Stimulated activated CD8-positive, alpha-beta memory T cell treated with anti-CD3 and anti-CD28 coated beads, Interleukin-12 subunit alpha, Interleukin-12 subunit beta, amount 100 ng/mL, for 24 hours (primary cell): ENCODE data around the gene OR10A4.
"Not testable (repeated sequence)": the region's sequence is repeated elsewhere in the genome, so short reads cannot be mapped to it uniquely, and the experiment has no call there.

Experiments
- DNase-seq: peaks from one replicate; pipeline ENCODE4 v3.0.0-alpha.2; 2020; ENCODE audit errors: extremely low read depth

OR10A4 gene, protein sequence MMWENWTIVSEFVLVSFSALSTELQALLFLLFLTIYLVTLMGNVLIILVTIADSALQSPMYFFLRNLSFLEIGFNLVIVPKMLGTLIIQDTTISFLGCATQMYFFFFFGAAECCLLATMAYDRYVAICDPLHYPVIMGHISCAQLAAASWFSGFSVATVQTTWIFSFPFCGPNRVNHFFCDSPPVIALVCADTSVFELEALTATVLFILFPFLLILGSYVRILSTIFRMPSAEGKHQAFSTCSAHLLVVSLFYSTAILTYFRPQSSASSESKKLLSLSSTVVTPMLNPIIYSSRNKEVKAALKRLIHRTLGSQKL

DNA sequence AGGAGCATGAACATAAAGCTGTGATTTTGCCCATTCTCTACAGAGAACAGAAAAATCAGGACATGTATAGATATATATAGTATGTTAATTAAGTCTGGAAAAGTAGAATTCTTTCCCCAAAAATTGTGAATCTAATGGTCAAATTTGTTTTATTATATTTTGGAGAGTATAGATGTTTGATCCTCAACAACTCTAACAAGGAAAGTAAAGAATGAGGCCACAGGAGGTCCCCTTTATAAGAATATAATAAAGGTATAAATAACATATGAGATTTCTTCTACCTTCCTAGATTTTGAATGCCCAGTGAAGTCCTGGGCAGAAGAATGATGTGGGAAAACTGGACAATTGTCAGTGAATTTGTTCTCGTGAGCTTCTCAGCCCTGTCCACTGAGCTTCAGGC lies at the start of gene OR10A4:
Gene OR10A4 (plus strand): TSS at position 301 of the 400 bp plus-strand sequence. CDS start 23 bp downstream, at position 324.
- no peak for DNase-seq

DNA sequence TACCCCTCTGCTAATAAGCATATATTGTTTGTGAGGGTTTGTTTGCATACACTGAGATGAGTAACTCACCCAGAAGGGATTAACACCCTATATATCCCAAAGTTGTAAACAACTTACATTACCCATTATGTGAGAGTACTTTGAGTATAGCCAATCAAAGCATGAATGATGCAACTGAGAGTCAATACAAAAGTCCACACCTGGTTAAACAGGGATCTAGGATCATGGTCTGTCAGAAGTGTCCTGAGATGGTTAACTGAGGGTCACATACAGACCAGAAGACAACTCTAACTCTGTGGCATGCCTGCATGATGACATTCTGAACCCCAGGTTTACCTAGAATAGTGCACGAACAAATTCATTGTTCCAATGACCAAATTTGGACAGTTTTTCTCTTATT lies 48.3 kb upstream of the OR10A4 start:
- DNase-seq: no peak

DNA sequence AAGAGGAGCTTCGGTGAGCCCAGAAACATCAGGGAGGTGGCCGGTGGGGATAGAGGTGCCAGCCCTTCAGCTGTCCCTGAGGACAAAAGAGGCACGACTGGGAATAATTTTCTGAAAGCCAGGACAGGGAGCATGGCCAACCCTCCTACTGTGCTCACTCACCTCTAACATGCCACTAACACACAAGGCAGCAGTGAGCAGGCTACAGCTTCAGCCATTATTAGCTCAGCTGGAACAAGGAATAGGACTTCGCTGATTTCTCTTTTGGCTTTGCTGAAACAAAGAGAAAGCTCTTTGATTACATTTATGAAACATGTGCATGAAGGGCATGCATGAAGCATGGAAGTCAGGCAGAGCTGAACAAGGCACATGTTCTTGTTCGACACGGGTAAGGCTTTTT lies 43.1 kb upstream of the OR10A4 start:
- no peak for DNase-seq

DNA sequence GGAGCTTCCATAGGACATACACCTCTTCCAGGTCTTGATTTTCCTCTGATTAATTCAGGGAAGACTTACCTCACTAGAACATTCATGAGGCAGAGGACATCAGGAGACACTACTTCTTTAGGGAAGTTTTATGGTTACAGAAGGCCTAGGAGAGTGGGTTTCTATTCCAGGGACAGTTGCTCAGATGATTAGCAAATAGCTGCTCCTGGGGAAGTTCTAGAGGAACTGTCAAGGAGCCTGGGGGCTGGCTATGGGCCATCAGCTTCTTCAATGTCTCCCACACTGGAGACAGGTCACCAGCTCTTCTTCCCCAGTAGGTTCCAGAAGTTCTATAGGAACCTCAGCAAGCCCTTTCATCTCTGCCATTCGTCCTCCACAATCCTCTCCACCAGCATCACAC lies 42.4 kb upstream of the OR10A4 start:
- DNase-seq: no peak

DNA sequence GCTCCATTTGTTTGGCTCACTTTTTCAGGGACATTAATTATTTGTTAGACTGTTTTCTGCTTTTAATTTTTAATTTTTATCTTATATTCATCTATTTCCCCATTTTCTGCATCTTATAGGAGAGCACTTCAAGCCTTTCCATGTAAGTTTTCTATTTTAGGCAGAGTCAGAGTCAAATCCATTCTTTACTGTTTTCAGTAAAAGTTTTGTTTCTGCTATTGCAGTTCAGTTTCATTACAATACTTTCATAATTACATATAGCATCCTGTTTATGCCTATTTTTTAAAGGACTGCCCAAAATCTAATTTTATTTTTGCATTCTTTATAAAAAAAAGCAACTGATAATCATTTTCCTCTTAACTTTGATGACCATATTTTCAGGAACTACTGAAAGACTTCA lies 34.7 kb upstream of the OR10A4 start:
- no peak for DNase-seq

DNA sequence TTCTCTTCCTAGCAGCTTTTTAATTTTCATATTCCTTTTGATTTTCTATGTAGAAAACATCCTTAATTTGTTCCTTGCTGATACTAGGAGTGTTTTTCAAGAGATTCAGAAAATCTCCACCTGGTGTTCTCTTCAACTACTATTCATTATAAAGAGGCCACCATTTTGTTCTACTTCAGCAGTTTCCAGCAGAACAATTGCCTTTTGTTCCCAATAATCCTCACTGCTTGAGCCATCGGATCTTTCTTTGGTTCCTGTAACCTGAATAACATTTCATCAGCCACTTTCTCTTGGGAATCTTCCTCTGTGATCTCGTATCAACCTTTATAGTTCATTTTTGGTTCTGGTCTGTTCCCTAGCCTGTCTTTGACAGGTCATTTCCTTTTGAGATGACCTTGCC lies 32.8 kb upstream of the OR10A4 start:
- no peak for DNase-seq

DNA sequence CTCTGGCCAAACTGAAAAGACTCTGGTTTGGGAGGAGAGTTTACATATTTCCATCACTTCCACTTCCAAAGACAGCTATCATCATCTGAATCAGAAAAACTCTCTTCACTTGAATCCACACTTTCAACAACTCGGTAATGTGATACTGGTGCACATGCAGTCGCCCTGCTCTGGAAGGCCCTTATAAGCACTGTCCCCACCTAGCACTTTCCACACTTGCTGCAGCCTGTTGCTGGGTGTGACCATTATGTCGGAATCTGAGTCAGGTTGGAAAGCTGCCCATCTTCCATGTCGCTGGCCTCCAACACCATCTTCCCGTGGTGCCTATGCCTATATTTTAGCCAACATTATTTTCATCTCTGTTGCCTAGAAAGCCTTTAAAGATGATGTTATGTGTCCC lies 32.1 kb upstream of the OR10A4 start:
- DNase-seq: no peak

DNA sequence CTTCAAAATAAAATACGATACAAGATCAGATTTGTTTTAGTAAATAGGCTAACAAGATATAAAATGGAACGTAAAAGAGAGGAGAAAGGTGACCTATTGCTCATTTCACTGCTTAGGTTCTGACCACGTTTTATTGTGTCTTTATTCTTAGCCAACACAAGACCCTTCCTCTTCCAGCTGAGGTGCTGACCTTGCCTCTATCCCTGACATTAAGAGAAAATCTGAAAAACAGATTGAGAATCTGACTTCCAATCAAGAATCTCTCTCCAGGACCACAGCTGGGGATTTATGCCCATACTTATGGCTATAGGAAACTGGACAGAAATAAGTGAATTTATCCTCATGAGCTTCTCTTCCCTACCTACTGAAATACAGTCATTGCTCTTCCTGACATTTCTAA lies 31.0 kb upstream of the OR10A4 start, which contains the start of gene OR10A5:
Gene OR10A5 (plus strand): TSS at position 301 of the 400 bp plus-strand sequence. CDS start 0 bp downstream, at position 301.
- DNase-seq: no peak

DNA sequence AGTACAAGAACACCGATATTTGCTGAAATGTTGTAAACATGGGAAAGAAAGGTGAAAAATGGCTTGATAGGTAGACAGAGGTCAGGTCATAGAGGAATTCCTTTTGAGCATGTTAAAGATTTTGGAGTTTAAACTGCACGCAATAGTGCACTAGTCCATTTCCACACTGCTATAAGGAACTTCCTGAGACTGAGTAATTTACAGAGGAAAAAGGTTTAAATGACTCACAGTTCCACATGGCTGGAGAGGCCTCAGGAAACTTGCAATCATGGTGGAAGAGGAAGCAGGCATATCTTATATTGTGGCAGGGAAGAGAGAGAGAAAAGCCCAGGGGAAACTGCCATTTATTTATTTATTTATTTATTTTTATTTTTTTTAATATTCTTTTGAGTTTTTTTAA lies 25.9 kb upstream of the OR10A4 start:
- no peak for DNase-seq

DNA sequence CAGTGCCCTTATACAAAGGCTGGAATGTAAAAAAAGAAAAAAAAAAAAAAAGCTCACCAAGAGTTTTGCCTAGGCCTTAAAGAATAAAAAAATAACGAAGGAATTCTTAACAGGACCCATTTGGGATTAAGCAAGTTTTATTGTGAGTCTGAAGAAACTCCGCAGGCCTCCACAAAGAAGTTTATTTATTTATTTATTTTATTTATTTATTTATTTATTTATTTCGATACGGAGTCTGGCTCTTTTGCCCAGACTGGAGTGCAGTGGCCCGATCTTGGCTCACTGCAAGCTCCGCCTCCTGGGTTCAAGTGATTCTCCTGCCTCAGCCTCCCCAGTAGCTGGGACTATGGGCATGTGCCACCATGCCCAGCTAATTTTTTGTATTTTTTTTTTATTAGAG lies 21.6 kb upstream of the OR10A4 start:
- not testable (repeated sequence) for DNase-seq

DNA sequence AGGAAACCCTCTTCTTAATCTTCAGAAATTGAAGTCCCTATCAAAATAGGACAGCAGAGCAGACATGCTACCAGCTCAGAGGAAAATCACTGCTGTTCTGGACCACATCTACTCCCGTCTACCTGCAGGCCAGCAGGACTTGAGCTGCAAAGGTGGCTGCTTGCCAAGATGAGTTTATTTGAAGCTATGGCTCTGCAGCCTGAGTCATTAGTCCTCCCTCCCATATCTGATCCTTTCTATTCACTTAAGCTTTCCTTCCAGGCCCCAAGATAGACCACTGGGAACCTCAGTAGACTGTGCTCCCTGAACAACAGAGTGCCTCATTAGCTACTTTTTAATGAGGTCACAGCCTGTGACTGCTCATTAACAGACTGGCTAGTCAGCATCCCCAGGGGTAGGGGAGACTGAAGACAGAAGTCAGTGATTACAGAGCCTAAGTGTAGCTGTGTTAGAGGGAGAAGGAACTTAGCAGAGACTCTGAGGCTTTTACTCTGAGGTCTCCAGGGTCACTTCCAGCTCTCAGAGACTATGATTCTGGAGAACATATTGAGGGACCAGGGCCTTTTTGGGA lies 20.4 kb upstream of the OR10A4 start:
- no peak for DNase-seq

DNA sequence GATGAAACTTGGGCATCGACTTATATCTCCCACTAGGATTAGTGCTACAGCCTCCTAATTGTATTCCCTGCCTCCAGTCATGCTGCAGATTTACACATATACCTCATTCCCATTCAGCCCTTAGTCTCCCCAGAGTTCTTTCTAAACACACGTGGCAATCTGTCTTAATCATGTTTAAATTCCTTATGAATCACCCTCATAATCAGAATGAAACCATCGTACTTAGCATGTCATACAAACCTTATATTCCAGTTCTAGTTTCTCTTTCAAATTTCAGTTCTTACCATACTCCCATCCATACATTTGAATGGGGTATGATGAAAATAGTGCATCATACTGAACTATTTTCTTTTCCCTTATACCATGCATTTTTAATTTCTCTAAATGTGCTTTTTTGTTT lies 19.6 kb upstream of the OR10A4 start:
- no peak for DNase-seq

DNA sequence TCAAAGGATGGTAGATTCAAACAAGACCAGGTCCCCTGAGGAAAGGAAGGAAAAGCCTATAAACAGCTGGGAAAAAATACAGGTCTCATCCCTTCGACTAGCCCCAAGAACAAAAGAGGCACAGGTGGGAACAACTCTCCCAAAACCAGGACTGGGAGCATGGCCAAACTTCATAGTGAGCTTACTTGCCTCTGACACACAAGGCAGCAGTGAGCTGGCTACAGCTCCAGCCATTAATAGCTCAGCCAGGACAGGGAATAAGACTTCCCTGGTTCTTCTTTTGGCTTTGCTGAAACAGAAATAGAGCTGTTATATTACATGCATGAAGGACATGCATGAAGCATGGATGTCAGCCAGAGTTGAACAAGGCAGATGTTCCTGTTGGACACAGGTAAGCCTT lies 13.5 kb upstream of the OR10A4 start, which contains the start of gene OR10A2:
Gene OR10A2 (plus strand): TSS at position 97 of the 400 bp plus-strand sequence. CDS start 6,698 bp downstream, outside the sequence.
- DNase-seq: no peak

DNA sequence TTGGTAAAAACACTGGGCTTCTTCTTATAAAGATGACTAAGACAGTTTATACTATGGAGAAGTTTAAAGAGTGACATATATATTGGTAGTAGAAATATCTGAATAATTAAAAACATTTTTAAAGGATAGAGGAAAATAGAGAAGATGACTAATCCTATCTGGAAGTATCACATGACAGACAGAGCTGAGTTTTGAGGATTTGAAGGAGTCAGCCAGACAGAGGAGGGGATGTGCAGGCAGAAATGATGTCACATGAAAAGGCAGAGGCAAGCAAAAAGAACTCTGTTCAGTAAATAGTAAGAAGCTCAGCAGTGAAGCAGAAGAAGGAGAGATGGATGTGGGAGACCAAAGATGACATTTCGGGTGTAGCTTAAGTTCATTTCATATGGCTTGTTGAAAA lies 12.0 kb upstream of the OR10A4 start:
- no peak for DNase-seq

DNA sequence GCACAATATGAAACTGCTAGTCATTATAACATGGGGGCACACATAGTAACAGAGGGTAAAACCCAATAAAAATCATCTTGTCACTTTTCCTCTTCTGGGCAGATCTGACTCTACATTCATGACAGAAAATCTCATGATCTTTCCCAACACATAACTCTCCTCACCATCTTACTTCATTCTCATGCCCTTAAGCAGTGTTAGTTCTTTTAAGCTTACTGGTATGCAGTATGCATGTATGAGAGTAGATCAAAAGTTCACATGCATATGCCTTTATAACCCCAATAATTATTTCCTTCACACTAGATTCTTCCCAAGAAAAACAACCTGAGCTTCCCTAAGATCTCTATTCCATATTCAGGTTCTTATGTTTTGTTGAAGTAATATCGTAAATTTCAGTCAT lies 5.1 kb upstream of the OR10A4 start:
- no peak for DNase-seq

DNA sequence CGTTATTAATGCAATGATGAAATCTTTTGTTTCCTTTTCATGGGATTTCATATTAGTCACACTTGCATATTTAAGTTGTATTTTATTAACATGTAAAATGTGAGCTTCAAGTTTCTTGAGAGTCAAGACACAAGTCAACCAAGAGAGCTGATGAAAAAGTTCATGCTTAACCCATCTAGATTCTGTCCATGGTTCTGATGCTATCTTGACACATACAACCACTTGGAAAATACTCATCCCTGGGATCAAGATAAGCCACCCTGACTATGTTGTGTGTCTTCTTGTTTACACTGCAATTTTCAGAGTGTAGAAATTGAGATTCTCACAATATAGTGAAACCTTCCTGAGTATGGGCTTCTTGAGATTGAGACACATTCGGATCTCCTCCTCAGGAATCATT lies 664 bp upstream of the OR10A4 start:
- DNase-seq: no peak

DNA sequence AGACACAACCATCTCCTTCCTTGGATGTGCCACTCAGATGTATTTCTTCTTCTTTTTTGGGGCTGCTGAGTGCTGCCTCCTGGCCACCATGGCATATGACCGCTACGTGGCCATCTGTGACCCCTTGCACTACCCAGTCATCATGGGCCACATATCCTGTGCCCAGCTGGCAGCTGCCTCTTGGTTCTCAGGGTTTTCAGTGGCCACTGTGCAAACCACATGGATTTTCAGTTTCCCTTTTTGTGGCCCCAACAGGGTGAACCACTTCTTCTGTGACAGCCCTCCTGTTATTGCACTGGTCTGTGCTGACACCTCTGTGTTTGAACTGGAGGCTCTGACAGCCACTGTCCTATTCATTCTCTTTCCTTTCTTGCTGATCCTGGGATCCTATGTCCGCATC lies 489 bp downstream of the OR10A4 start:
- no peak for DNase-seq

DNA sequence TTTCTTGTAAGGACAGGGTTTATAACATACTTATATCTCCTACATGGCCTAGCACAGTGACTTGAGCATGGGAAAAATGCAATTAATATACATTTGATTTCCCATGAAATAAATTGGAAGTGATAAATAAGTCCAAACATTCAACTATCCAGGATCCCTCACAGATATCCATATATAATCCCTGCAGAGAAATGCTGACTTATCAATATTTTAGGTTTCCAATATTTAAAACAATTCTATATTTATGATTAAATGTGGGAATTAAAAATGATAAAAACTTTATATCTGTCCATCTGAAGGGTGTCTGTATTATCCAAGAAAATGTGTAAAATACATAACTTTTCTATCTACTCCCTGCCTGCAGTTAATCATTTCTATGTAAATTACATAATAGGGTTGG lies 6.3 kb downstream of the OR10A4 start:
- DNase-seq: no peak

DNA sequence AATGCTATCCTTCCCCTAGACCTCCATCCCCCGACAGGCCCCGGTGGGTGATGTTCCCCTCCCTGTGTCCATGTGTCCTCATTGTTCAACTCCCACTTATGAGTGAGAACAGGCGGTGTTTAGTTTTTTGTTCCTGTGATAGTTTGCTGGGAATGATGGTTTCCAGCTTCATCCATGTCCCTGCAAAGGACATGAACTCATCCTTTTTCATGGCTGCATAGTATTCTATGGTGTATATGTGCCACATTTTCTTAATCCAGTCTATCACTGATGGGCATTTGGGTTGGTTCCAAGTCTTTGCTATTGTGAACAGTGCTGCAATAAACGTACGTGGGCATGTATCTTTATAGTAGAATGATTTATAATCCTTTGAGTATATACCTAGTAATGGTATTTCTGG lies 11.3 kb downstream of the OR10A4 start:
- not testable (repeated sequence) for DNase-seq

DNA sequence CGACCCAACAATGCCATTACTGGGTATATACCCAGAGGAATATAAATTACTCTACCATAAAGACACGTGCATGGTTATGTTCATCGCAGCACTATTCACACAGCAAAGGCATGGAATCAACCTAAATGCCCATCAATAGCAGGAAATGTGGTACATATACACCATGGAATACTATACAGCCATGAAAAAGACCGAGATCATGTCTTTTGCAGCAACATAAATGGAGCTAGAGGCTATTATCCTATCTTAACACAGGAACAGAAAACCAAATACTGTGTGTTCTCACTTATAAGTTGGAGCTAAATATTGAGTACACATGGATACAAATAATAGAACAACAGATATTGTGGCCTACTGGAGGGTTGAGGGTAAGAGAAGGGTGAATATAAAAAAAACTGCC lies 12.4 kb downstream of the OR10A4 start:
- no peak for DNase-seq

DNA sequence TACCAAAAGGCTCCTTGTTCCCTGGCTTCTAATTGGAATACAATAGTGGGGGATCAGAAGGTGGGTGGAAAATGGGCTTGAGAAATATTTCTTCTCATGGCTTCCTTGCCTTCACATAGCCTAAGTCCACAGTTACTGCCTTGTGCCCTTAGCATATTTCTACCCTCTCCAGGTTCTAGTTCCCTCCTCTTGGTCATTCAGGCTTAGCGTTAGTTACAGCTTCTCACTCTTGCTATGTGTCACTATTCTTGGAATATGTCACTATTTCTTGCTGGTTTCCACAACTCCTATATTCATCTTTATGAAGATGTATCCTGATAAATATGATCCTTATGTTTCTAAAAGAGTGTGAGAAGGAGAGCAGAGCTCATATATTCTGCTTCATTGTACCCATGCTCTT lies 13.4 kb downstream of the OR10A4 start:
- no peak for DNase-seq

DNA sequence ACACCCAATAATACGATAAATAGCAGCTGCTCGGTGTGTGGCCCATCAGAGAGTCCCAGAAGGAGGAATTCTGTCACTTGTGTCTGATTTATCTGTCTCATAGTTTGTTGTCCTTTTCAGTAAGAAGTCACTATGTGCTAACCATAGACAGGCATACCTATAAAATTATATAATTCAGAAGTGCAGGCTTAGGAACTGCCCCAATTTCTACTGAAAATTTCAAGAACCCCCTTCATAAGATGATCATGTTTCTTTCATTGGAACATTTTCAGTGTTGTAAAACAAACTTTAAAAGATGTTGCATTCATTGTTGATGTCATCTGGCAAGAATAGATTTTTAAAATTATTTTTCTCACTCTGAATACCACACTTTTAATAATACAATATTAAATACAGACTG lies 16.0 kb downstream of the OR10A4 start, which contains the start of gene OR2D2:
Gene OR2D2 (minus strand): TSS at position 101 of the 400 bp plus-strand sequence. CDS start 0 bp downstream, at position 101.
- DNase-seq: no peak

DNA sequence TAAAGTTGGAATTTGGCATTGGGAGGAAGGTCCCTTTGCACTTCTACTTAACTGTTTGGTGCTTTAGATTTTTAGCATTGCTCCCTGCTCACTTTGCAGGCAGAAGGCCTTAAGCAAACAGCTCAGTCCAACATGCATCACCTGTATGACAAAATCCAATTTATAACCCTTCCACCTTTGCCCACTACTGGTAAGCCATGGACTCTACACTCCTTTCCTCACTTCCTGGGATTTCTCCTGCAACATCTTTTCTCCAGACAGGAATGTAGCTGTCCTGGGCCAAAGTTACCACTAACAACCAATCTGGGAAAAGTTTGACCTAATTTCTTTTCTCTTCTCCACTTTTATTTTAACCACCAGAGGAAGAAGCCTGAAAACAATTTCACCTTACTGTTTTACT lies 17.7 kb downstream of the OR10A4 start:
- DNase-seq: no peak
